Measurements from ENCODE around the gene CD209.
"Not testable (repeated sequence)": the region's sequence is repeated elsewhere in the genome, so short reads cannot be mapped to it uniquely, and the experiment has no call there.

Gene CD209, protein sequence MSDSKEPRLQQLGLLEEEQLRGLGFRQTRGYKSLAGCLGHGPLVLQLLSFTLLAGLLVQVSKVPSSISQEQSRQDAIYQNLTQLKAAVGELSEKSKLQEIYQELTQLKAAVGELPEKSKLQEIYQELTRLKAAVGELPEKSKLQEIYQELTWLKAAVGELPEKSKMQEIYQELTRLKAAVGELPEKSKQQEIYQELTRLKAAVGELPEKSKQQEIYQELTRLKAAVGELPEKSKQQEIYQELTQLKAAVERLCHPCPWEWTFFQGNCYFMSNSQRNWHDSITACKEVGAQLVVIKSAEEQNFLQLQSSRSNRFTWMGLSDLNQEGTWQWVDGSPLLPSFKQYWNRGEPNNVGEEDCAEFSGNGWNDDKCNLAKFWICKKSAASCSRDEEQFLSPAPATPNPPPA

DNA sequence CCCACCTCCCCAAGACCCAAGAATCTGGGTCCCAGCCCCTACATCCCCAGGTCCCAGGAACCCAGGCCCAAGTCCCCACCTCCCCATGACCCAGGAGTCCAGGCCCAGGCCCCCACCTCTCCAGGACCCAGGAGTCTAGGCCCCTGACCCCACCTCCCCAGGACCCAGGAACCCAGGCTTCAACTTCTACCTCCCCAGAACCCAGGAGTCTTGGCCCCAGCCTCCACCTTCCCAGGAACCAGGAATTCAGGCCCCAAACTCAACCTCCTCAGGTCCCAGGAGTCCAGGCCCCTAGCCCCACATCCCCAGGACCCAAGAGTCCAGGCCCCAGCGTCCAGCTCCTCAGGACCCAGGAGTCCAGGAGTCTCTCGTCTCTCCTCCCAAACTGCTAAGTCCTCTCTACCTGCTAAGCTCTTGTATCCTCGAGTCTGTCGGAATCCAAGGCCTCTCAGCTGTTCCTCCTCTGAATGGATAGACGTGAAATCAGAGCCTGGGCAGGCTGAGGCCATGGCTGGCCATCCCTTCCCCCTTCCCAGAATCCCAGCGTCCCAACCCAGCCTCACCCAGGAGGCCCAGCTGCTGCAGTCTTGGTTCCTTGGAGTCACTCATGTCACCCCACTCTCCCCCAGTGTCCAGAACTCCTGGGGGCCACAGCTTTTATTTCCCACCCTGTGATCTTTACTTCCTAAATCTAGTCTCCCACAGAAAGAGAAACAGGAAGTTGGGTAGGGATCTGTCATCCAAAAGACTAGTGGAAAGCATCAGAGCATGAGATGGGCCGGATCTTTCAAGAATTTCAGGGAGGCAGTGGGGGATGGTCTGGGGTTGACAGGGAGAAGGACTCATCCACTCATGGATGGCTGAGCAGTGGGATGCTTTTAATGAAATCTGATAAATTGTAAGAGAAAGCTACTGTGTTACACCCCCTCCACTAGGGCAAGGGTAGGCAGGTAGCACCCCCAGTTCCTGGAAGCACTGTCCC, at the start of gene CD209:
TSS of gene CD209 (minus strand) at position 632 of the 982 bp plus-strand sequence. CDS start at position 609, 23 bp downstream.
- DNase-seq, result no peak

DNA sequence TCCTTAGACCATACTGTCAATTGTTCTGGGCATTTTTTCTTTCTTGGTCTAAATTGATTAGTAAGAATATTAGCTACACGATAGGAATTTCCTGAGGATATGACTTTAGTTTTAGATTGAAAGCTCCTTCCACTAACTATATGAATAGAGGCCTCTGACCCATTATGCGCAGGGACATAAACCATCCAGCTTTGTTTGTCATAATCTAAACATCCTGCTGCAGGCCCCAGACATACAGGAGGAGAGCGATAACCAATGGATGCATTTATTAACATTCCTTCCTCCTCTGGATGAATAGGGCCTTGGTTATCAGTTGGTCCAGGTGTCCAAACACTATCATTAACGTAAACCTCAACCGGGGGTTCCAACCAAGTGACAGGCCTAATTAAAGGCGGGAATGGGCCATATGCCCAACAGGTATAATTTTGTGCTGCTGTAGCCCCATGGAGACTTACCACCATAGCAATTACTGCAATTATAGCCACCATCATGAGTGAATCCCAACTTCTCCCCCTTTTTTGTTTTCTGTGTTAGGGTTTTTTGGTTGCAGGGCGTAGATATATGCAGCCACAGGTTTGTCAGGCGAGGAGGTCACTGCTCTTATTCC, 48.3 kb upstream of the CD209 start:
- no peak for DNase-seq

DNA sequence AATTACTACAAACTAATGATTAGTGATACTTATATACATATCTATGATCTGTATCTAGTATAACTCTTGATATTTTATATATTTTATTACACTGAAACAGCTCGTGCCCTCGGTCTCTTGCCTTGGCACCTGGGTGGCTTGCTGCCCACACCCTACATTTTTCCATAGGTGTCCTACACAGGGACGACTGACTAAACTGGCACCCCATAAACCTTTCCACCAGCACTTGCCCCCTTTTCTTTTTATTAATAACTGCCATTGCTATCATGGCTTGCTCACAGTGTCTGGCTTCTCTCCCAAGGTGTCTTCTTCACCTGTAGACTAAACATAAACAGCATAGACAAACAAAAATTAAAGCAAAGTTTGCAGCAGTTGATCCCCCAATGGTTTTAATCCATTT, 46.2 kb upstream of the CD209 start:
- DNase-seq, result no peak

DNA sequence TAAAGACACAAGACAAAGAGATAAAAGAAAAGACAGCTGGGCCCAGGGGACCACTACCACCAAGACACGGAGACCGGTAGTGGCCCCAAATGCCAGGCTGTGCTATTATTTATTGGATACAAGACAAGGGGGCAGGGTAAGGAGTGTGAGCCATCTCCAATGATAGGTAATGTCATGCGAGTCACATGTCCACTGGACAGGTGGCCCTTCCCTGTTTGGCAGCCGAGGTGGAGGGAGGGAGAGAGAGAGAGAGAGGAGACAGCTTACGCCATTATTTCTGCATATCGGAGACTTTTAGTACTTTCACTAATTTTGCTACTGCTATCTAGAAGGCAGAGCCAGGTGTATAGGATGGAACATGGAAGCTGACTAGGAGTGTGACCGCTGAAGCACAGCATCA, 45.4 kb upstream of the CD209 start:
- DNase-seq, result not testable (repeated sequence)

DNA sequence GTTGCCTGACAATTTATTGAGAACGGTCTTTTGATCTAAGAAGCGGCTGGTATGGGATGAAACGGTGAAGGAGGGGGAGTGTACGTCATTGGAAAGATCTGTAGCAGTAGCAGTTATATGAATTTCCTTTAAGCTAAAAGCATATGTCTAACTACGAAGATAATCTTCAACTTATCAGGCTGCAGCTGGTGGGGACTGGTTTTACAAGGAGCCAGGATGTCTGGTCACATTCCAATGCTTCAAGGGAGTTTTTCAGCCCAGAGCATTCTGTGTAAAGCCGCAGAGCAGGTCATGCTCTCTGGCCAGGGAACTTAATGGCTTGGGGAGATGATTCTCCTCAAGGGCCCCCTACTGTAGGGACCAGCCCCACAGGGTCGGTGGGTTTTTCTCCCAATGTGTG, 44.9 kb upstream of the CD209 start:
- DNase-seq, result no peak

DNA sequence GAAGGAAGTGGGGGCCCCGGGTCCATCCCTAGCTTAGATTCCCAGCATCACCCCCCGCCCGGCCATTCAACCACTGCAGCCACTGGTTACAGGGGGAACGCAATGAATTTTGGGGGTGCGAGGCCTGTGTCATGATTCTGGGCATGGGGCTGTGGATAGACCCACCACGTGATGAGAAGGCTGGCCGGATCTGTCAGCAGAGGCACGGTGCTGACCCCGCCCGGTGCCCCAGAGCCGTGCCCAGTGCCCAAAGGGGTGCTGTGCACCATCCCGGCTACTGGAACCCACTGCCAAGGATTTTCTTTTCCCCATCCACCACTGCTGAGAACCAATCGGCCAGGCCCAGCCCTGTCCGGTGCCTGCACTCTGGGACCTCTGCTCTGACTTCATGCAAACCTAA, 43.1 kb upstream of the CD209 start:
- no peak for DNase-seq

DNA sequence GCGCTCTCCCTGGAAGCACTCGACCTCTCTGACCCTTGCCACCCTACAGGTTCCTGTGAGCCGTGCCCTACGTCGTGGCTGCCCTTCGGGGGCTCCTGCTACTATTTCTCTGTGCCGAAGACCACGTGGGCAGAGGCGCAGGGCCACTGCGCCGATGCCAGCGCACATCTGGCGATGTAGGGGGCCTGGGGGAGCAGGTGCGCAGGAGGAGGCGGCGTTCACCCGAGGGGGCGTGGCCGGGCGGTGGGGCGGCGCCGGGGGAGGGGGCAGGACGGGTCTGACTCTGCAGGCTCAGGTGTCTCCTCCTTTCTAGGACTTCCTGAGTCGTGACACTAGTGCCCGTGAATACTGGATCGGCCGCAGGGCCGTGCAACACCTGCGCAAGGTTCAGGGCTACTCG, 42.1 kb upstream of the CD209 start:
- peak; percentile 83 for DNase-seq

DNA sequence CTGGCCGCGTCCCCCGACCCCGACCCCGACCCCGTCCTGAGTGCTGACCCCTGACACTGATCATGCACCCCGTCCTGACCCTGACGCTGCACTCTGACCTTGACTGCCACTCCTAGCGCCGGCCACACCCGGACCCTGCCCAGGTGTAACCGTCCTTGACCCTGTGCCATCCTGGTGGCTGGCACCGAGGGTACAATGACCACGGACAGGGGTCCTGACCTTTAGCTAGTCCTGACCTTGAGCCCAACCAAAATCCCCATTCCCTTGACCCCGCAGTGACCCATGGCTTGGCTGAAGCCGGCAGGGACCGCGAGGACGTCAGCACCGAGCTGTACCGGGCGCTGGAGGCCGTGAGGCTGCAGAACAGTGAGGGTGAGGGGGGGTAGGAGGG, 41.6 kb upstream of the CD209 start:
- no peak for DNase-seq

DNA sequence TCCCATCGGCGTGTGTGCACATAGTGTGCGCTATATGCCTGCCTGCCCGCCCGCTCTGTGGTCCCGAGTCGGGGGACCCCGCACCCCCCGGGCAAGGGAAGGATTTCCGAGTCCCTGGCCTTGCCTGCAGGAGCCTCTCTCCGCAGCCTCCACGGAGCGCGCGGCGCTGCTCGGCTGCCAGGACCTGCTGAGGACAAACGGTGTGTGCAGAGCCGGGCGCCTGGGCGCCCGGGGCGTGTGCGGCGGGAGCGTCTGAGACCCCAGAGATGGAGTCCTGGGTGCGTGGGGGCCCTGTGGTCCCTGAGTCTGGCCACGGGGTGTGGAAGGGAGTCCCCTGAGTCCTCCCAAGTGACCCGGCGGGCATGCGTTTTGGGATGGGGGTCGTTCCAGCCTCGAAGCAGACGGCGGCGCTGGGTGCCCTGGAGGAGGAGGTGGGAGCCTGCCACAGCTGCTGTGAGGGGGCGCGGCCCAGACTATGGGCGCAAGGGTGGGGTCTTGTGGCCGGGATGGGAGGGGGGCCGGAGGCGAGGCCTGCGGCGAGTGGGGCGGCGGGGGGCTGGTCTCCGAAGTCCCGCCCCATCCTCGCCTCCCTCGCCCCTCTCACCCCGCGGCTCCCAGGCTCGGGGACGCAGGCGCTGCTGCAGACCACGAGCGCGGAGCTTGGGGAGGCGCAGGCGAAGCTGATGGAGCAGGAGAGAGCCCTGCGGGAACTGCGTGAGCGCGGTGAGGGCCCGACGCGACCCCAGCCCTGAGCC, 41.0 kb upstream of the CD209 start:
- peak; percentile 43 for DNase-seq

DNA sequence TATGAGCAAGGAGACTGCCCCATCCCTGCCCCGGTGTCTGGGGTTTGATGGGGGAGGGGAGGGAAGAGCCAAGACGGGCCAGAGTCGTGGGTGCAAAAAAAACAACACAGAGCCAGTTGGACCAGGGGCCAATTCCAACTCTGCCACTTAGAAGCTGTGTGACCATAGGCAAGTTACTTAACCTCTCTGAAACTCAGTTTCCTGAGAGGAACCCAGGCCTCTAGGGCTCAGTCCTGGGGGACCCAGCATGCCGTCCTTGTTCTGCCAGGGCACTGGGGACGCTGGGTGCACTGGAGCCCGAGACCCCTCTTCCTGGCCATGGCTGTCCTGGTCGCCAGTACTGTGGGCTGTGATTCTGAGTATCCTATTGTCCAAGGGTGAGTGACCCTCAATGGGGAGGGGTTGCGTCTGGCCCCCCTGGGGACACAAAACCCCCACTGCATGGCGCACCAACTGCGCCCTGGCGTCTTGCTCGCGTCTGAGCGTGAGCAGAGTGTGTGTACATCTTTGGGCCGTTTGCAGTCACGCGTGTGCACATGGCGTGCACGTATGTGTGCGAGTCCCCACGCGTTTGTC, 40.4 kb upstream of the CD209 start:
- no peak for DNase-seq

DNA sequence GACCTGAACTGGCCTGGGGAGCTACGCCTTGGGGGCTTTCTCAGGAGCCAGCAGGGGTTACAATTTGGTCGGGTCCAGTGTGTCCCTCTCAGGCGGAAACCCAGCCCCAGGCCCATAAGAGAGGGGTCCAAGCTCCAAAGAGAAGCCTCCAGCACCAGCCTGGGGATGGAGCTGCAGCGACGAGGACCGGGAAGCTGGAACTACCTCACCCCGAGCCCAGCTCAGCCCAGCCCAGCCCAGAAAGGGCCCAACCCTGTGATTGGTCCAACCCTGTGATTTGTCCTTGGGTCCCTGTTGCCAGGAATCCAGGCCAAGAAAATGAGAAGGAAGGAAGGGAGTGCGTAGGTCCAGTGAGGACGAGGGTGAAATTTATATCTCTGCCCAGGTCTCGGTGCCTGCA, 39.8 kb upstream of the CD209 start:
- no peak for DNase-seq

DNA sequence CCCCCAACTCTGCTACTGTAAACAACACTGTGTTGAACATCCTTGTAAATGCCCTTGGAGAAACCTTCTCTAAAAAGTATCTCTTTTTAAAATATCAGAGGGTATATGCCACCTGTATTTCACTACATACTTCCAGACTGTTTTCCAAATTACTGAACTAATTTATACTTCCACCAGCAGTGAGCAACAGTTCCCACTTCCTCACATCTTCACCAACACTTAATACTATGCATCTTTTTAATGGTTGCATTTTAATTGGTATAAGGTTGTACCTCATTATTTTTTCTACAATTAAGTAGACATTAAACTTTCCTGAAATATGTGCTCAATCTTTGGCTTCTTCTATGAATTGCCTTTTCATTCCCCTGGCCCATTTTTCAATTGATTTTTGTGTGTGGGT, 37.5 kb upstream of the CD209 start:
- no peak for DNase-seq

DNA sequence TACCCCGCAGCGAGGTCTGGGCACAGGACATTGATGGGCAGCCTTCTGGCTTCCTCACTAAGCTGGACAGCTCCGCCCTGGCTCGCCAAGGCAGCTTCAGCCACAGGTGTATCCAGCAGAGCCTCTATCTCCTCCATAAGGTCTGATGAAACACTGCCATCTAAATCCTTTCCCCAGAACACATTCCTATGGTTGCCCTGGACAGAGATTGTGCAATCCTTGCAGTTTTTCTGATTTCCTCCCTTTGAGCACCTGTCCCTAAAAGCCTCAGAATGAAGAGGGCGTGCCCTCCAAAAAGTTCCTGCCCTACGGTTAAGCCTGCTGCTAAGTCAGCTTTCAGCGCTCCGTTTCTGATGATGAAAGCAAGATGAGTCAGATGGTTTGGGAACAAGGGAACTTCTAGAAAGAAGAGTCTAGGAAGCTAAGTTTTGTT, 36.7 kb upstream of the CD209 start:
- DNase-seq, result no peak

DNA sequence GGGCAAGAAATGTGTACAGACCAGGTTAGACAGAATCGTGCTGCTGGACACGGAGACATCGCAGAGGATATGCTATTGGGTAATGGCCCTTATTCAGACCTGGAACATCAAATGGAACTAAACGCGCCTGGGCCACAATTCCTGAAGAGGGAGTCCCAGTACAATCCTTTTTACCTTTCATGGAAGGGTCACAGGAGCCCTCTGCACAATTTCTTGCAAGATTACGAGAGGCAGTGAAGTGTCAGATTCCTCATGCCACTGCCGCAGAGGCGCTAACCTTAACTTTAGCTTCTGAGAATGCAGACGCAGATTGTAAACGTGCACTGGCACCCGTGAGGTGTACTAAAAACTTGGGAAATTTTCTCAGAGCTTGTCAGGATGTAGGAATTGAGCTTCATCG, 33.8 kb upstream of the CD209 start:
- no peak for DNase-seq

DNA sequence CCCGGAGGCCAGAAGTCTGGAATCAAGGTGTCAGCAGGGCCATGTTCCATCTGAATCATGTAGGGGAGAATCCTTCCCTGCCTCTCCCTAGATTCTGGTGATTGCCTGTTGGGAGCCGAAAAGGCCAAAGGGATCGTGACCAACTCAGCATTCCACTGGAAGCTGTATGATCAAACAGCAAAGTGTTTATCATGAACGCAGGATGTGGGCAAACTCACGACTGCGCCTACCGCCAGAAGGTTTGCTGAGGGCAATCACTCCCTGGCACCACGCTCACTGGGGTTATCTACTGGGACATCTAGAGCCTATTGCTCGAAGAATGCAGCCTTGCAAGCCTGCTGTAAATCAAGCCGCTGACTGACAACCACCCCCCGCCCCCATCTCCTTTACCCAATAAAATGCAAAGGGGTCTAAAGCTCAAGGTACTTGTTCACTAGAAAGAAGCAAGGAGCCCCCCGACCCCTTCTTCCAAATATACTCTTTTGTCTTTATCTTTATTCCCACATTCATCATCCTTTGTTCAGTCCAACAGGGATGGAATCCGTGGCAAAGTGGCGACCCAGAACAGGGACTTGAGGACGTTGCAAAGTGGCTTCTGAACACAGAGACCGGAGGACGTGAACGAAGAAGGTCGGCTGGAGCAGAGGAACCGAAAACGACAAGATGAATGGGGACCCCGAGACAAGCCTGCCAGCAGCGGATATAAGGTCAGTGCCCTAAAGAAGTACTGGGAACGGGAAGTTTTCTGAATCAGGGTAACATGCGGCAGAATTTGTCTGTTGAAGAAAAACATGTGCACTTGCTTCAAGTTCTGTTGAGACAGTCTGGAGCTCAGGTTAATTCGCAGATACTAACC, 32.5 kb upstream of the CD209 start:
- DNase-seq, result no peak

DNA sequence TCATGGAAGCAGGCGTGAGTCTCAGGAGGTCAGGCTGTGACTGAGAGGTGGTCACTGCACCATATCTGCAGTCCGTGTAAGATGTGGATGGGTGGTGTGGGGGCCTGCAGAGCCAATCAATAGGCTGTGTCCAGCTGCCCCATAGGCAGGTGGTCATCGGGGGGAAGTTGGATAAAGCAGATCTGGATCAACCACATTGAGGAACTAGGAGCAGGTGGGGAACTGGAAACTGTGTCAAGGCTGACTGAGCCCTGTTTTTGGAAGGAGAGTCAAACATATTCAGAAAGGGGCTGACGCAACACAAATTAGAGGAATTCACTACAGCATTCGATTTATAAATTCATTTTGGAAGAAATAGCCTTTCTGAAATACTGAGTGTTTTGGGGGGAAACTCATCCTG, 30.7 kb upstream of the CD209 start:
- no peak for DNase-seq

DNA sequence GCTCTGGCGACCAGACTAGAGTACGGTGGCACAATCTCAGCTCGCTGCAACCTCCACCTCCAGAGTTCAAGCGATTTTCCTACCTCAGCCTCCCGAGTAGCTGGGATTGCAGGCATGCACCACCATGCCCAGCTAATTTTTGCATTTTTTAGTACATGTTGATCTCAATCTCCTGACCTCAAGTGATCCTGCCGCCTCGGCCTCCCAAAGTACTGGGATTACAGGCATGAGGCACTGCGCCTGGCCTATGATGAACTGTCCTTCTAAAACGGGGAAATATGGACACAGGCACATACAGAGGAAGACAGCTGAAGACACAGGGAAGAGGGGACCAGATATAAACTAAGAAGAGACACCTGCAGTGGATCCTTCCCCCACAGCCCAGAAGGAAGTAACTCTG, 28.4 kb upstream of the CD209 start:
- no peak for DNase-seq

DNA sequence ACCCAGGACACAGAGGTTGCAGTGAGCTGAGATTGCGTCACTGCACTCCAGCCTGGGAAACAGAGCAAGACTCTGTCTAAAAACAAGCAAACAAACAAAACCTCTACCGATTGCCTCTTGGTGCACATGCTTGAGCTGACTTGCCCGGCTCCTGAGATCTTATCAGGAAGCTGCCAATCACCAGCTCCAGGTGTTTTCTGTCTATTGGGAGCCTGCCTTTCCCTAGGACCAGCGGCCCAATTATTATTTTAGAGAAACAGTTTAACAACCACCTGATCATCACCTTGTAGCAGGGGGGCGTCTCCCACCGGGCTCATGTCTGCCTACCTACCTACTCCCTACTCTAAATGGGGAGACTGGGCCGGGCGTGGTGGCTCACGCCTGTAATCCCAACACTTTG, 26.5 kb upstream of the CD209 start:
- DNase-seq, result peak; percentile 67

DNA sequence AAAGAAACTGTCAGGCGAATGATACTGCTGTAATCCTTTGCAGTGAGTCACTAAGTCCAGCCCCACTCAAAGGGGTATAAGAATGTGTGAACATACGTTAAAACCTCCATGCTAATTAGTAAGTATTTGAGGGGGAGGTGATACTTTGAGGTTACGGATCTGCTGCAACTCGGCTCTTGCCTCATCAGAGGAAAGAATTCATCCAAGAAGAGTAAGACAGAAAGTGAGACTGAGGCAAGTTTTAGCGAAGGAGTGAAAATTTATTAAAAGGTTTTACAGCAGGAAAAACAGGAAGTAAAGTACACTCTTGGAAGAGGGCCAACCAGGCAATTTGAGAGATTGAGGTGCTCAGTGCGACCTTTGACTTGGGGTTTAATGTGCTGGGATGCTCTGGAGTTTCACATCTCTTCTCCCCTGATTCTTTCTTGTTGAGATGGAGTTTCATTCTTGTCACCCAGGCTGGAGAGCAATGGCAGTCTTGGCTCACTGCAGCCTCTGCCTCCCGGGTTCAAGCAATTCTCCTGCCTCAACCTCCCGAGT, 25.5 kb upstream of the CD209 start:
- DNase-seq, result no peak

DNA sequence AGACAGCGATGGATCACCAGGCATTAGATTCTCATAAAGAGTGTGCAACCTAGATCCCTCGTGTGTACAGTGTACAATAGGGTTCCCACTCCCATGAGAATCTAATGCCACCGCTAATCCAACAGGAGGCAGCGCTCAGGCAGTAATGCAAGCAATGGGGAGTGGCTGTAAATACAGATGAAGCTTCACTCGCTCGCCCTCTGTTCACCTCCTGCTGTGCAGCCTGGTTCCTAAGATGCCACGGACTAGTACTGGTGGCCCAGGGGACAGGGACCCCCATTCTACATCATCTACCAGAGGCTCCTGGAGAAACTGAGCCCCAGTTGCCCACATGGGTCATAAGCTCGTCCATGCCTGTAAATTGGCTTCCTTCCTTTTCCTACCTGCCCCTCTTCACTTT, 23.7 kb upstream of the CD209 start:
- no peak for DNase-seq

DNA sequence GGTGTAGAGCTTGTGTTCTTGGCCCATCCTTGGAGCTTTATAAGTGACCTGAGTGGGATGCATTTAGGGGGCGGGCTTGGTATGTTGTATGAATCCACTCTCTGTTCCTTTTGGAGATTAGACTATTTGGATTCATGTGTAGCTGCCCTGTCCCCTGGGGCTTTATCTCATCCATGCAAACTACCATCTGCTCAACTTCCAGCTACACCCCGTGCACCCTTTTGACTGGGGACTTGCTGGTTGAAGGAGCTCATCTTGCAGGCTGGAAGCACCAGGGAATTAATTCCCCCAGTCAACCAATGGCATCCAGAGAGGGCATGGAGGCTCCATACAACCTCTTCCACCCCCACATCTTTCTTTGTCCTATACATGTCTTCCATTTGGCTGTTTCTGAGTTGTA, 21.8 kb upstream of the CD209 start:
- DNase-seq, result peak; percentile 81

All from NCI-H2171 treated with DMSO at 0.1 percent for 48 hours (cell line).